PFSK-1 (cell line): Measurements from ENCODE around the gene PXYLP1.

ENCODE experiments used
- FOXP2 ChIP-seq: optimal IDR thresholded peaks from 2 replicates; pipeline ENCODE3; 2011; ENCODE audit warnings: borderline replicate concordance, control low read depth, inconsistent platforms; ENCODE audit not compliant: insufficient read depth; ENCODE audit errors: extremely low read length, extremely low read depth
- POLR2AphosphoS5 ChIP-seq: IDR thresholded peaks from 2 replicates; pipeline ENCODE4 v1.6.1; 2012; ENCODE audit warnings: low read depth, mild to moderate bottlenecking, control low read depth, low read length, moderate library complexity
- SIN3A ChIP-seq: IDR thresholded peaks from 2 replicates; pipeline ENCODE4 v1.6.1; 2012; ENCODE audit warnings: mild to moderate bottlenecking, low read length, moderate library complexity, borderline replicate concordance; ENCODE audit not compliant: insufficient read depth
- TAF1 ChIP-seq: IDR thresholded peaks from 2 replicates; pipeline ENCODE4 v1.6.1; 2012; ENCODE audit warnings: low read length, control low read depth, borderline replicate concordance; ENCODE audit not compliant: insufficient read depth
- TF ChIP-seq, protein P1 (sequence below), 2 experiments: IDR thresholded peaks; 2 replicates each; pipeline versions ENCODE4 v1.6.1 to v1.8.0; 2011 to 2012; ENCODE audit warnings: low read depth in 2 of 2, low read length in 2 of 2, control low read depth in 1 of 2, inconsistent platforms in 1 of 2, mild to moderate bottlenecking in 1 of 2, moderate library complexity in 1 of 2; ENCODE audit not compliant: insufficient read depth in 1 of 2

PXYLP1 gene

DNA sequence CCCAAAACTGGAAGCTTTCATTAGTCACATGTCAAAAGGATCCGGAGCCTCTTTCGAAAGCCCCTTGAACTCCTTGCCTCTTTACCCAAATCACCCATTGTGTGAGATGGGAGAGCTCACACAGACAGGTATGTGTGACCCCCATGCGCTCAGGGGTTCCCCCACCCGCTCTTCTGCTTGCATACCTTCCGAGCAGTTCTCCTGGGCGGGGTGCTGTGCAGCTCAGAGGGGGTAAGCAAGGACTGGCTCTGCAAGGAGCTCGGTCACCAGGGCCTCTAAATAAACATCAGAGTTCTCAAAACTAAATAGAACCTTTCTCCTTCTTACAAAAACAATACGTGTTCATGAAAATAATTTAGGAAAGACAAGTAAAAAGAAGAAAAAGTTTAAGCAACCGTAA is 55.7 kb downstream of the PXYLP1 start:
- TF ChIP-seq SIN3A (no peak), TAF1 (no peak), FOXP2 (no peak), POLR2AphosphoS5 (no peak)
- TF ChIP-seq, protein P1, sequence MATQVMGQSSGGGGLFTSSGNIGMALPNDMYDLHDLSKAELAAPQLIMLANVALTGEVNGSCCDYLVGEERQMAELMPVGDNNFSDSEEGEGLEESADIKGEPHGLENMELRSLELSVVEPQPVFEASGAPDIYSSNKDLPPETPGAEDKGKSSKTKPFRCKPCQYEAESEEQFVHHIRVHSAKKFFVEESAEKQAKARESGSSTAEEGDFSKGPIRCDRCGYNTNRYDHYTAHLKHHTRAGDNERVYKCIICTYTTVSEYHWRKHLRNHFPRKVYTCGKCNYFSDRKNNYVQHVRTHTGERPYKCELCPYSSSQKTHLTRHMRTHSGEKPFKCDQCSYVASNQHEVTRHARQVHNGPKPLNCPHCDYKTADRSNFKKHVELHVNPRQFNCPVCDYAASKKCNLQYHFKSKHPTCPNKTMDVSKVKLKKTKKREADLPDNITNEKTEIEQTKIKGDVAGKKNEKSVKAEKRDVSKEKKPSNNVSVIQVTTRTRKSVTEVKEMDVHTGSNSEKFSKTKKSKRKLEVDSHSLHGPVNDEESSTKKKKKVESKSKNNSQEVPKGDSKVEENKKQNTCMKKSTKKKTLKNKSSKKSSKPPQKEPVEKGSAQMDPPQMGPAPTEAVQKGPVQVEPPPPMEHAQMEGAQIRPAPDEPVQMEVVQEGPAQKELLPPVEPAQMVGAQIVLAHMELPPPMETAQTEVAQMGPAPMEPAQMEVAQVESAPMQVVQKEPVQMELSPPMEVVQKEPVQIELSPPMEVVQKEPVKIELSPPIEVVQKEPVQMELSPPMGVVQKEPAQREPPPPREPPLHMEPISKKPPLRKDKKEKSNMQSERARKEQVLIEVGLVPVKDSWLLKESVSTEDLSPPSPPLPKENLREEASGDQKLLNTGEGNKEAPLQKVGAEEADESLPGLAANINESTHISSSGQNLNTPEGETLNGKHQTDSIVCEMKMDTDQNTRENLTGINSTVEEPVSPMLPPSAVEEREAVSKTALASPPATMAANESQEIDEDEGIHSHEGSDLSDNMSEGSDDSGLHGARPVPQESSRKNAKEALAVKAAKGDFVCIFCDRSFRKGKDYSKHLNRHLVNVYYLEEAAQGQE (IDR thresholded peaks at IDR 0.05; ENCODE audit: insufficient read depth in 1 of 2, low read depth in 2 of 2, low read length in 2 of 2), result no peak

DNA sequence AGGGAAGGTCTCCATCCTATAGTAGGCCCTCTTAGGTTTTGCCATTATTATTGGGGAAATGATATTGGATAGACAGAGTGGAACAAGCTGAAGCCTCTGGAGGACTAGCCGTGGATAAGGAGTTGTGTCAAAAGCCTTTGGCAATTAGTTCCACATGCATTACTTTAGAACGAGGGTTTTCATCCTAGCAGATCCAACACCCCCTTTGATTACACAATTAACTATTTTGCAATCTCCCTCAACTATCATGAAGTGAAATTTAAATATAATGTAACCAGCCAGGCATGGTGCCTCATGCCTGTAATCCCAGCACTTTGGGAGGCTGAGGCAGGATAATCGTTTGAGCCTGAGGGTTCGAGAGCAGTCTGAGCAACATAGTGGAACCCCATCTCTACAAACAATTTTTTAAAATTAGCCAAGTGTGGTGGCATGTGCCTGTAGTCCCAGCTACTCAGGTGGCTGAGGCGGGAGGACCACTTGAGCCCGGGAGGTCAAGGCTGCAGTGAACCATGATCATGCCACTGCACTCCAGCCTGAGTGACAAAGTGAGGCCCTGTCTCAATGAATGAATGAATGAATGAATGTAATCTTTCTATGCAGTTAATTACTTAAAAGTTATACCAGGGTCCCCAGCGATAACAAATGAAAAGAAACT is 56.8 kb downstream of the PXYLP1 start:
- TF ChIP-seq SIN3A, result no peak
- no peak for TF ChIP-seq TAF1
- TF ChIP-seq POLR2AphosphoS5, result no peak
- TF ChIP-seq, protein P1 (IDR thresholded peaks at IDR 0.05; ENCODE audit: insufficient read depth in 1 of 2, low read depth in 2 of 2, low read length in 2 of 2), result no peak

DNA sequence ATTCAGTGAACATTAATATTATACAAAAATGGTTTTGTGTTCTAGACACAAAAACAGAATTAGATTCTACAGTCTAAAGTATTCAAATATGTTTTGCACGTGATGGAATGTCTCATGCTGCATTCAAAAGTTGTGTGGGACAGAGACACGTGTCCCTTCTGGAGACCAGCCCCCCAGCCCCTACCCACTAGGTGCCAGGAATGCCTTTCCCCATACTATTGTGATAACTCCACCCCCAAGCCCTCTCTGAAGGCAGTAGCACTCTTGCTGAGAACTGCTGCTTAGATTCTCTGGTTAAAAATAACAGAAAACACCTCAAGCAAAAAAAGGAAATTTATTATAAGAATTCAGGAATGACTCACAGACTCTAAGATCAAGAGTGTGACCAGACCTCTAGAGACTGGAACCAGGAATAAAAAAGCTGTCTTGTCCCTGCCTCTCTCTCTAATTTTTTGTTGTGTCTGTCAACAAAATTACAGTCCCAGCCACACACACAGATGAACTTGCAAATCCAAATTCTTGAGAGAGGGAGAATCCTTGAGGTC is 57.7 kb downstream of the PXYLP1 start:
- no peak for TF ChIP-seq TAF1
- TF ChIP-seq POLR2AphosphoS5, result no peak
- TF ChIP-seq, protein P1 (IDR thresholded peaks at IDR 0.05; ENCODE audit: insufficient read depth in 1 of 2, low read depth in 2 of 2, low read length in 2 of 2), result no peak
- no peak for TF ChIP-seq FOXP2
- TF ChIP-seq SIN3A, result no peak

DNA sequence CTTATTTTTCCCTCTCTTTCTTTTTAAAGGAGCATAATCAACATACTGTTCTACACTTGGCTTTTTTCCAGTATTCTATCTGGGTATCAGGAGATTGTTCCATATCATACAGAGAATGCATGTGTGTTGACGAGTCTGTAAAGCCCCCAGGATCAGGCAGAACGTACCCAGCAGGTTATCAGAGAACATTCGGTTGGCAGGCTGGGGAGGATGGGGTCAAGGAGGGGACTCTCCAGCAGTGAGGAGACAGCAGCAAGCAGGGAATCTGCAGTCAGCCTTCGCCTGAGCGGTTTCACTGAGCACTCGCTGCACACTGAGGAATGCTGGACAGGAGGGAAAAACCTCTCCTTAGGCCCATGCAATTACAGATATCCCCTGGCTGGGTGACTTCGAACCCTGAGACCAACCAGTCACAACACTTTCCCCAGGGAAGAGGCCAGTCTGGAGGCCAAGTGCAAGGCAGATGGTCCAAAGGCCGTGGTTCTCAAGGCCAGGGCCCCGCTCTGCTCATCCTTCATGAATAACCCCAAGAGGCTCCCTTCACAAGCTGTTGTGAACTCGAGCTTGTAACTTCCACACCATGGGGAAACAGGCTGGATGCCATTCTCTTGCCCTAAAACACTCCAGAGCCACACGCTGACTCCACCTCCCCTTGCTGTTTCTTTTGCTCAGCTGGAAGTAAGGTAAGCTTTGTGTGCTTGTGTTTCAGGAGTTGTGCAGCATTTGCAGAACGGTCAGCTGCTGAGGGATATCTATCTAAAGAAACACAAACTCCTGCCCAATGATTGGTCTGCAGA is 60.1 kb downstream of the PXYLP1 start:
- TF ChIP-seq, protein P1 (IDR thresholded peaks at IDR 0.05; ENCODE audit: insufficient read depth in 1 of 2, low read depth in 2 of 2, low read length in 2 of 2), result no peak
- TF ChIP-seq TAF1, result no peak
- no peak for TF ChIP-seq POLR2AphosphoS5
- TF ChIP-seq FOXP2, result no peak
- no peak for TF ChIP-seq SIN3A
